Measurements from ENCODE around the gene TSC22D1. TPM values are rescaled to one million over a fixed set of nuclear protein-coding genes. Genes with fewer than 3 reads are reported as not detected.

Gene TSC22D1
- polyA plus RNA-seq, 1 donor (not counting 4 experiments of a cell fraction or from before 2014, with no cell fraction given), result 177 TPM

- Histone ChIP-seq H3K9me3 (ENCODE audit: control insufficient read depth, low read depth, low read length) (no peaks in the 10 kb centered on the region), H3K9ac (ENCODE audit: control insufficient read depth, extremely low read depth, insufficient read depth, low read length) (no peak overlapping the region), H3K27ac (ENCODE audit: control insufficient read depth, insufficient read depth, low read length) (no peak overlapping the region), H3K4me3 (ENCODE audit: control insufficient read depth in 2 of 3, extremely low read depth in 1 of 3, insufficient read depth in 2 of 3, low read depth in 1 of 3, low read length in 3 of 3) (no peak overlapping the region), H3K4me2 (ENCODE audit: control insufficient read depth, extremely low read depth, insufficient read depth, low read depth, low read length) (no peak overlapping the region), H4K20me1 (ENCODE audit: control insufficient read depth, extremely low read depth, insufficient read depth, low read length) (no peaks in the 10 kb centered on the region), H3K27me3 (ENCODE audit: control insufficient read depth, extremely low read depth, insufficient read depth, low read length) (no peaks in the 10 kb centered on the region), H2AFZ (ENCODE audit: control insufficient read depth, low read length) (no peak overlapping the region), H3K4me1 (ENCODE audit: control insufficient read depth, extremely low read depth, insufficient read depth, low read length) (peaks cover 6% of the 10 kb centered on the region), H3K79me2 (ENCODE audit: control insufficient read depth, insufficient read depth, low read length) (no peaks in the 10 kb centered on the region), H3K9me1 (ENCODE audit: control insufficient read depth, extremely low read depth, insufficient read depth, low read length) (no peaks in the 10 kb centered on the region), H3K36me3 (ENCODE audit: control insufficient read depth in 2 of 2, extremely low read depth in 1 of 2, insufficient read depth in 2 of 2, low read length in 2 of 2) (no peaks in the 10 kb centered on the region)
- dilution Hi-C loops (cut with MboI; ENCODE audit: extremely low pct_ligation_motif_present, low sequenced_read_pairs), result no loop called here
- no peak for FAIRE-seq
- no peak for TF ChIP-seq EZH2 (IDR thresholded peaks at IDR 0.05; ENCODE audit: low read length)
- TF ChIP-seq CTCF (optimal IDR thresholded peaks at IDR 0.05 in 1 of 3, IDR thresholded peaks at IDR 0.05 in 1 of 3, conservative IDR thresholded peaks at IDR 0.05 in 1 of 3; ENCODE audit: extremely low read depth in 1 of 3, insufficient read depth in 2 of 3, low read length in 3 of 3), result no peak
- no peak for DNase-seq (ENCODE audit: low read depth, low spot score)
Observed at GRCh38 chr13:44385401-44385800, 190.7 kb downstream of the TSC22D1 start.

GRCh38 chr13:44384778-44385177, 191.4 kb downstream of the TSC22D1 start:
- H3K4me2 ChIP-seq (ENCODE audit: control insufficient read depth, extremely low read depth, insufficient read depth, low read depth, low read length), result no peak overlapping the region
- H3K27me3 ChIP-seq (ENCODE audit: control insufficient read depth, extremely low read depth, insufficient read depth, low read length), result no peaks in the 10 kb centered on the region
- no peak overlapping the region for H3K9ac ChIP-seq (ENCODE audit: control insufficient read depth, extremely low read depth, insufficient read depth, low read length)
- no peaks in the 10 kb centered on the region for H4K20me1 ChIP-seq (ENCODE audit: control insufficient read depth, extremely low read depth, insufficient read depth, low read length)
- H3K9me3 ChIP-seq (ENCODE audit: control insufficient read depth, low read depth, low read length), result no peaks in the 10 kb centered on the region
- no peaks in the 10 kb centered on the region for H3K36me3 ChIP-seq (ENCODE audit: control insufficient read depth in 2 of 2, extremely low read depth in 1 of 2, insufficient read depth in 2 of 2, low read length in 2 of 2)
- dilution Hi-C loops (cut with MboI; ENCODE audit: extremely low pct_ligation_motif_present, low sequenced_read_pairs), result no loop called here
- no peak overlapping the region for H2AFZ ChIP-seq (ENCODE audit: control insufficient read depth, low read length)
- peaks cover 12% of the 10 kb centered on the region for H3K4me1 ChIP-seq (ENCODE audit: control insufficient read depth, extremely low read depth, insufficient read depth, low read length)
- no peak for TF ChIP-seq EZH2 (IDR thresholded peaks at IDR 0.05; ENCODE audit: low read length)
- TF ChIP-seq CTCF (optimal IDR thresholded peaks at IDR 0.05 in 1 of 3, IDR thresholded peaks at IDR 0.05 in 1 of 3, conservative IDR thresholded peaks at IDR 0.05 in 1 of 3; ENCODE audit: extremely low read depth in 1 of 3, insufficient read depth in 2 of 3, low read length in 3 of 3), result no peak
- H3K79me2 ChIP-seq (ENCODE audit: control insufficient read depth, insufficient read depth, low read length), result no peaks in the 10 kb centered on the region
- DNase-seq (ENCODE audit: low read depth, low spot score), result no peak
- FAIRE-seq, result no peak
- no peak overlapping the region for H3K27ac ChIP-seq (ENCODE audit: control insufficient read depth, insufficient read depth, low read length)
- H3K4me3 ChIP-seq (ENCODE audit: control insufficient read depth in 2 of 3, extremely low read depth in 1 of 3, insufficient read depth in 2 of 3, low read depth in 1 of 3, low read length in 3 of 3), result no peak overlapping the region
- no peaks in the 10 kb centered on the region for H3K9me1 ChIP-seq (ENCODE audit: control insufficient read depth, extremely low read depth, insufficient read depth, low read length)

All from keratinocyte (primary cell).